ENCODE measurements around the gene NMNAT1.

Gene NMNAT1

DNA sequence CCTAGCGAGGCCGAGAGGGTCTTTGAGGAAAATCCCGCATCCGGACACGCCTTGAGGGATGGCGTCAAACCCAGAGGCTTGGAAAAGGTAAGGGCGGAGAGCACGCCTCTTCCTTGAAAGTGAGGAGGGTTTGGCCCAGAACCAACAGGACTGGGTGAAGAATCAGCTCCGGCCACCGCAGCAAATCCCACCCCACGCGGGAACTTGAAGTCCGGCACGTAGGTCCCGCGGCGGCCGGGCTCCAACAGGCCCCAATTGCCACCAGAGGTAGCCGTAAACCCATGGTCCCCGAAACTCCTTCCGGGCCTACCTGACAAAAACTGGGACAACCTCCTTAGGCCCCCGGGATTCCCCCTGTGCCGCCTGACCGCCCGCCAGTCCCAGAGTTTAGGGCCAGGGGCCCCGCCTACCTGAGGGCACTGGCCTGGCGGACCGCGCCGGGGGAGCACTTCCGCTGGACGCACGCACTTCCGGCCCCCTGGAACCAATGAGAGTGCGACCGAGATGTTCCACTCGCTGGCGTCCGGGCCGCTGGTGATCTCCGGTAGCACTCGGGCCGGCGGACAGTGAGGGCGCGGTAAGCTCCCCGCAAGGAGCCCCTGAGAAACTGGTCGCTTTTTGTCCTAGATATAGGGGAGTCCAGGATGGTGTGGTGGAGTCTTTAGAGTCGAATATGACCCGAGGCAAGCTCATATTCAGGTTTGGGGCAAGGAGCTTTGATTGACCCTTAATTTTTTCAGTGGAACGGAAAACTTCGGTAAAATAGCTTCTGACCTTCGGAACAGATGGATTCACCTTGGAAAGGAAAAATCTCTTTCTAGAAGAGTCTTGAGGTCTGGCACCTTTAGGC is at the start of gene NMNAT1, which contains the start of gene LZIC:
NMNAT1 (plus strand) TSS at position 537 of the 850 bp plus-strand sequence. CDS start 28,599 bp downstream, outside the sequence.
LZIC (minus strand) TSS at position 453 of the 850 bp plus-strand sequence. CDS start 6,772 bp downstream, outside the sequence.
- no peak for TF ChIP-seq GATA1 (IDR thresholded peaks at IDR 0.05; ENCODE audit: low read depth, low read length)
- TF ChIP-seq POLR2A (IDR thresholded peaks at IDR 0.05; ENCODE audit: low read length) = peak; percentile 87
- peak; percentile 96 to 97 for DNase-seq

DNA sequence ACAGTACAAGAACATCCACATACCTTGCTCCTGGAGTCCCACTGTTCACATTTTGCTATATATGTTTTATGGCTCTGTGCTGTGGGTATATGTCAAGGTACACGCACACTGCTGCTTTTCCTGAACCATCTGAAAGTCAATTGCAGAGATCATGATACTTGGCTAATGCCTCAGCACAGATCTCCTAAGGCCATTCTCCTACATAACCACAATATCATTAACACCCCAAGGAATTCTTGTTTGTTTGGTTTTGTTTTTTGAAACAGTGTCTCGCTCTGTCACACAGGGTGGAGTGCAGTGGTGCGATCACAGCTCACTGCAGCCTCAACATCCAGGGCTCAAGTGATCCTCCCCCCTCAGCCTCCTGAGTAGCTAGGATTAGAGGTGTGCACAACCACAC is 49.2 kb upstream of the NMNAT1 start:
- DNase-seq = no peak

DNA sequence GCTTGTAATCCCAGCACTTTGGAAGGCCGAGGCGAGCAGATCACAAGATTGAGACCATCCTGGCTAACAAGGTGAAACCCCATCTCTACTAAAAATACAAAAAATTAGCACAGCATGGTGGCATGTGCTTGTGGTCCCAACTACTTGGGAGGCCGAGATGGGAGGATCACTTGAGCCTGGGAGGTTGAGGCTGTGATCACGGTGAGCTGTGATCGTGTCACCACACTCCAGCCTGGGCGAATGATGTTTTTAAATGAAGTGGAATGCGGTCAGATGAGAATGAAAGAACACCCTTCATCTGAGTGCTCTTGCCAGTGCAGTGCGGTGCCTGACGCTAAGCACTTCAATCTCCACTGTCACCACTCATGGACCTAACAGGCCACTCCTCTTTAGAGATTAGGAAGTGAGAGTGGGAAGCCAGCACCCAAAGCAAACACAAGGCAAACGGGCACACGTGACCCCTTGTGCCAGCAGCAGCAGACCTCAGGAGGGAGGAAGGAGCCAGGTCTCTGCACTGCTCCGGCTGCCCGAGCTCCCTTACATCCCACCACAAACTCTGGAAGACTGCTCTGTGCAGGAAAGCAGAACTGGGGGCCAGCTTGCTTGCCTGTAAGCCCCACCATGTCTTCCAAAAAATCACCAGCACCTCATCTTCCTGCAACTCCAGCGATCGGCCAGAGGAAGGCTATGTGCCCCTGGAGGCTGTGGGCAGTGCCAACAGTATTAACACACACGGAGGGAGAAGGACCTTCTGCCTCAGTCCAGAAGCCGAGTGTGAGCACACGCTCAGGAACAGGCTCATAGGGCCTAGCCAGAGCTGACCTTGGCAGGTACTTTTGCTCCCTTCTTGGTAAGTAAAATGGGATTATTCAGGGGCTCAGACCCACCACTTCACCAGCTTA is 42.9 kb upstream of the NMNAT1 start:
- no peak for TF ChIP-seq POLR2A (IDR thresholded peaks at IDR 0.05; ENCODE audit: low read length)
- no peak for TF ChIP-seq GATA1 (IDR thresholded peaks at IDR 0.05; ENCODE audit: low read depth, low read length)
- peak in 1 of 2 experiments; percentile 20 for DNase-seq

More for the DNA sequence above, 49.2 kb upstream of the NMNAT1 start:
- no peak for TF ChIP-seq POLR2A (IDR thresholded peaks at IDR 0.05; ENCODE audit: low read length)
- TF ChIP-seq GATA1 (IDR thresholded peaks at IDR 0.05; ENCODE audit: low read depth, low read length) = no peak

DNA sequence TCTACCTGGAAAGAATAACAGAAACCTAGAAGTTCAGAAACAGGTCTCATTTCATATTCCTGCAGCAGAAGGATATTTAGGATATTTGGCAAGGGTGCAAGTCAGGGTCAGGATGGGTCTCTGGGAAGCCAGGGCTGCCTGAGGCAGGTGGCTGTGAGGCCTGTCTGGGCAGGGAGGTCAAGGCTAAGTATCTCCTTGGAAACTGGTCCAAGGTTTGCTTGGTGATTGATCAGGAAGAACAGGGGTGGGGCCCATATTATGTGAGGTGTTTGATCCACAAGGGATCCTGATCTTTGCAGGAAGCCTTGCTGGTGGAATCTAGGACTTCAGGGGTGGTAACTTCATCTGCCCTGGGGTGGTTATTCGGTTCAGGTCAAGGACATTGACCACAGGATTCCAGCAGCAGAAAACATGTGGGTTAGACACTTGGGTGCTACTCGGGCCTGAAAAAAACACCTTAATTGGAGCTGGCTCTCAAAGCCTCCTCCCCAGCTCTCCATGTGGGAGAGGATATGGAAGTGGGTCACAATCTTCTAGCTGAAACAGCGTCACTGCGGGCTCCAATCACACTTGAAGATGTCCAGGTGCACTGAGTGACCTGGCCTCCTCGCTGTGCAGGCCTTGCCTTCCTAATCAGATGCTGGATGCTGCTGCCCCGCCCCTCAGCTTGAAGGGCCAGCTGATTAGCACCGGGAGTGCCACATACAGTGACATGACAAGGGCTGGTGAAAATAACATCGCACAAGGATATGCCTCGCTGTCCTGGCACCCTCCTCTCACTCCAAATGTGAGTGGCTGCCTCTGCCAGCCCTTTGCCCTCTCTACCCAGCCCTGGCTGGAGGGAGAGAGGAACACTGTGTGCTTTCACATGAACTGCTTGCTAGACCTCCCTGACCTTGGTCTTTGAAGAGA is 41.9 kb upstream of the NMNAT1 start:
- TF ChIP-seq GATA1 (IDR thresholded peaks at IDR 0.05; ENCODE audit: low read depth, low read length) = no peak
- no peak for TF ChIP-seq POLR2A (IDR thresholded peaks at IDR 0.05; ENCODE audit: low read length)
- peak; percentile 36 to 59 for DNase-seq

DNA sequence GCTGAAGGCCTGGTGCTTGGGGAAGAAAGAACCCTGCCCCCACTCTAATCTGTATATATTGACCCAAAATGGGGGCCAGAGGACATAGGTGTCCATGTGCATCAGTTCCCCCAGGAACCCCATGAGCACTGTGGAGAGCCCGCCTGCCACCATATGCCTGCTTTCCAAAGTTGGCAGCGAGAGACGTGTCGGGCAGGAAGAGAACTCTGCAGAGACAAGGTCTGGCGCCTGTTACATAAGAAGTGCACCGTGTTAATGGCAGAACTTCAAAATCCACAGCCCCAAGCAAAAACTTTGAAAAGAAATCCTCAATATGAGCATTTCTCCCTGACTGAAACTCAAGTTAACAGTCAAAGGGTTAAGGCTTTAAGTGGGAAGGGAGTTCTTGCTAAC is 41.2 kb upstream of the NMNAT1 start:
- TF ChIP-seq GATA1 (IDR thresholded peaks at IDR 0.05; ENCODE audit: low read depth, low read length) = no peak
- TF ChIP-seq POLR2A (IDR thresholded peaks at IDR 0.05; ENCODE audit: low read length) = no peak
- no peak for DNase-seq

DNA sequence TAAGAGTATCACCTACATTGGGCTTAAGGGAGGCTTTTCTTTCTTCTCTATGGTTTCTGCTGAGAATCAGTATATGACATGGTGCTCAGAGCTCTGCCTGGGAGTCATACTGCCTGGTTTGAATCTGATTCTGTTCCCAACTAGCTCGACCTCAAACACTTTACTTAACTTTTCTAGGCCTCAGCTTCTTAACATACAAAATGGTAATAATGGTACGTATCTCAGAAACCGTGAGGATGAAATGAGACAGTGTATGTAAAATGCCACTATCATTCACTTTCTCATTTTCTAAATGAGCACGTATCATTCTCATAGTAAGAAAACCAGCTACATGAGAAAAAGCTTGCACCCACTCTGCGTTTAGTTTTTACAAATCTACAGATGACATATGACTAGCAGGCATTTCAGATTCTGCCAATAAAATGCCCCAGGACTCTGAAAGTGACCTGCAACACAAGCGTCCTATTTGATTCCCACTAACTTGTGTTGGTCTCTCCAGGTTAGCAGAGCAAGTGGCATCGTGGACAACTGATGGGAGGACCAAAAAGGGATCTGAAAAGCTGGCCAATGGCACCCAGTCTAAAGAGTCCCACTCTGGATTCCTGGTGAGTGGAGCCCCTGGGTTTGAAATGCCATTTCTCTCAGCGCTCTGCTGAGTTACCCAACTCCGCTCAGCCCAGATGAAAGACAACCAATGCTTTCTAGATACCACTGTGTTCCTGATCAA is 39.3 kb upstream of the NMNAT1 start:
- no peak for TF ChIP-seq GATA1 (IDR thresholded peaks at IDR 0.05; ENCODE audit: low read depth, low read length)
- no peak for DNase-seq

DNA sequence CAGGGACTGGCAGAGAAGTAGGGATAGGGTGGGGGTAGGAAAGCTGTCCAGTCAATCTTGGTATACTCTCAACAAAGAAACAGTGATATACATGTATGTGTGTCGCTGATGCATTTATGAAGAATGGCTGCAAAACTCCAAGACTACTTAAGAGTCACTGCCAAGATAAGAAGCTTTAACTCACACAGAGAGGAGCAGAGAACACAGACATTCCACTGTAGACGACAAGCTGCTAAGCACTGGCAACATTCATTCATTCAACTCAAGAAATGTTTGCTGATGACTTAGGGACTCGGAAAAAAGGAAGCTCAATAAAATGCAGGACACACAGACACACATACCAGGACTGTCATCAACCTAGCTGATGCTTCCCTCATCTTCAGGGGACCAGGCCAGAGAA is 38.7 kb upstream of the NMNAT1 start:
- no peak for TF ChIP-seq GATA1 (IDR thresholded peaks at IDR 0.05; ENCODE audit: low read depth, low read length)
- TF ChIP-seq POLR2A (IDR thresholded peaks at IDR 0.05; ENCODE audit: low read length) = no peak
- no peak for DNase-seq

DNA sequence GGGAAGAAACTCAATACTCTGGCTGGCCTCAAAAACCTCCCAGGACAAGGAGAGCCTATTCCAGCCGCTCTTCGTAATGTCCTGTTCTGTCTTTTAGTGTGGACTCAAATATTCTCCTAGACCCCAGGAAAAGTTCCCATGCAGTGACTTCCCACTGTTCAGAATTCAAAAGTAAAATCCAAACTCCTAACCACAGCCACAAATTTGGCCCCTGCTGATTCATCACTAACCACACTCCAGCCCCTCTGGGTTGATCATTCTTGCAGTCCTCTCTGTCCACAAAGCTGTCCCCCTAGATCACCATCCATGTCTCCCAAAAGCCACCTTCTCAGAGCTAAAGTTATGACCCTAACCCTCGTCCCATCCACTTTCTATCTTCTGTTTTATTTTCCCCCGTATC is 38.3 kb upstream of the NMNAT1 start:
- no peak for DNase-seq
- TF ChIP-seq GATA1 (IDR thresholded peaks at IDR 0.05; ENCODE audit: low read depth, low read length) (no peak), POLR2A (IDR thresholded peaks at IDR 0.05; ENCODE audit: low read length) (no peak)

DNA sequence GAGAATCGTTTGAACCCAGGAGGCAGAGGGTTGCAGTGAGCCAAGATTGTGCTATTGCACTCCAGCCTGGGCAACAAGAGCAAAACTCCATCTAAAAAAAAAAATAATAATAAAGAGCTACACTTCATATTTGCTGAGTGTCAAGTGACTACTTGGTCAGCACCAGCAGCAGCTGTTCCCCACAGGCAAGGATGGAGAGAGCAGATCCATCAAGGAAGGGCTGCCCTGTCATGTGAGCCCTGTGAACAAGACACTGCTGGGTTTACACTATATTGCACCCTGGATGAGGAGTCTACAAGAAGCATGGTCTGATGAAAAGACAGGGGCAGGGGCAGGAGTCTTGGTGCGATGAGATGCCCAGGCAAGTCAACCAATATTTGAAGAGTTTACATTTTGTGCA is 36.8 kb upstream of the NMNAT1 start:
- DNase-seq = no peak
- TF ChIP-seq GATA1 (IDR thresholded peaks at IDR 0.05; ENCODE audit: low read depth, low read length) (no peak), POLR2A (IDR thresholded peaks at IDR 0.05; ENCODE audit: low read length) (no peak)

DNA sequence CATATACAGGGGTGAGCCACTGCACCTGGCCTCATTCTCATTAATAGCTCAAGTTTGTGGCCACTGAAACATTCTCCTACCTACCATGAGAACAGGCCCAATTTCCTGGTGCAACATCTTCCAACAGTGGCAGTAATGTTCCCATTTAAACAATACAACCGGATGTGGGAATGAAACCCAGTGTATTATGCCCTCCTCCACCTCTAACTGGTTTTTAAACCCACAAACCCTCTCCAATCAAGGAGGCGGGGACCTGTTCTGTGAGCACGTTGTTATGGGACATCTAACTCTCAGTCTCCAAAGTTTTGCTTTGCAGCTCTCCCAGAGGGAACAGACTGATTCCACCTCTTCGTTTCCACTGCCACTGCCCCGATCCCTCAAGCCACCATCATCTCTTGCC is 35.8 kb upstream of the NMNAT1 start:
- no peak for DNase-seq
- TF ChIP-seq GATA1 (IDR thresholded peaks at IDR 0.05; ENCODE audit: low read depth, low read length) (no peak), POLR2A (IDR thresholded peaks at IDR 0.05; ENCODE audit: low read length) (no peak)

DNA sequence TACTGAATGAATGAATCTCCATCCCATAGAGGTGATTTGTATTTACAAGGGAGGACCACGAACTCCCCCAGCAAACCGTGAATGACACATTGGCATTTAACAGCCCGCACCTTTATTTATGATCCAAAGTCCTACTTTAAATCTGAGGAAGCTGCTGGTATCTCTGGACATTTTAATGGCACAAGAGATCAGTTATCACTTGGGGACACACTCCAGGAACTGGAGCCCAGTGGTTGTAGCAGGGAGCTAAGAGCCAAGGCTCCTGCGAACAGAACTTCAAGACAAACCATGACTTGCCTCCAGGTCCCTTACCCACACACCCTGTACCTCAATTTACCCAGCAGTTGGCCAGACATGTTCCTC is 34.4 kb upstream of the NMNAT1 start:
- peak in 1 of 2 experiments; percentile 39 for DNase-seq
- TF ChIP-seq GATA1 (IDR thresholded peaks at IDR 0.05; ENCODE audit: low read depth, low read length) (no peak), POLR2A (IDR thresholded peaks at IDR 0.05; ENCODE audit: low read length) (no peak)

DNA sequence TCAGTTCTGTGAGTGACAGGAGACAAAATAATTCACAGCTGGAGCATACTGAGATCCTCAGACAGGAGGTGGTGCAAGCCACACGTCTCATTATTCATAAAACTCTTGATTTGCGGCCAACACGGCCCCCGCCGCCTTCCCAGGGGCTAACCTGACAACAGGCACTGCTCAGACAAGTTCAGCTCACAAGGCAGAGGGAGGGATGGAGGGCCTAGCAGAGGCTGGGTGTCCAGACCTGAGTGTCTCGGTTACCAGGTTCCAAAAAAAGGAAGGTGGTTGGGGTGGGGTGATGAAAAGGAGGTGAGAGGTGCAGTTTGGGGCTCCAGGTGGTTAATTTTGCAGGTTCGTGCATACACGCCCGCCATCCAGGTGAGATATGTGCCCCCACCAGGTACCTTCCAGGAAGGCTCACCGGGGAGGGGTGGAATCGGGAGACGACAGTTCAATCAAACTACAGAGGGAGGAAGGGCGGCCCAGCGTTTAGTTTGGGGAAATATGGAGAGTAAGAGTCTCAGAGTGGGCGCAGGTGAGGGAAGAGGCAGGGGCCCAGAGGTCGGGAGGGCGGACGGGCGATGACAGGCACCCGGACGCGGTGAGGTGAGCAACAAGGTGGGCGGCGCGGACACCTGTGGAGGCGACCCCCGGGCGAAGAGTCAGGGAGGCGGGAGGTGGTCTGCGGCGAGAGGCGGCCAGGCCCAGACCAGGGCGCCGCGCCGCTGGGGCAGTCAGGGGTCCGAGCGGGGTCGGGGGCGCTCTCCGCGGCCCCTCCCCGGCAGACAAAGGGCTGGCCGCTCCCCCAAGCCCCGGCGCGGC is 33.8 kb upstream of the NMNAT1 start:
- DNase-seq = peak; percentile 23 to 48
- no peak for TF ChIP-seq POLR2A (IDR thresholded peaks at IDR 0.05; ENCODE audit: low read length)
- no peak for TF ChIP-seq GATA1 (IDR thresholded peaks at IDR 0.05; ENCODE audit: low read depth, low read length)
